EH (cell line): ENCODE measurements around the gene MUC5B.
"Not testable (repeated sequence)": the region's sequence is repeated elsewhere in the genome, so short reads cannot be mapped to it uniquely, and the experiment has no call there.

Experiments
- DNase-seq: peaks from one replicate; pipeline ENCODE4 v3.0.0-alpha.2; 2015; ENCODE audit warnings: low read depth

MUC5B gene

DNA sequence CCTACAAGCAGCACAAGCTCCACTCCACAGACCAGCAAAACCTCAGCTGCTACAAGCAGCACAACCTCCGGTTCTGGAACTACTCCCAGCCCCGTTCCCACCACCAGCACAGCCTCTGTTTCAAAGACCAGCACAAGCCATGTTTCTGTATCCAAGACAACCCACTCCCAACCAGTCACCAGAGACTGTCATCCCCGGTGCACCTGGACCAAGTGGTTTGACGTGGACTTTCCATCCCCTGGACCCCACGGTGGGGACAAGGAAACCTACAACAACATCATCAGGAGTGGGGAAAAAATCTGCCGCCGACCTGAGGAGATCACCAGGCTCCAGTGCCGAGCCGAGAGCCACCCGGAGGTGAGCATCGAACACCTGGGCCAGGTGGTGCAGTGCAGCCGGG, 33.0 kb upstream of the MUC5B start:
- DNase-seq, result not testable (repeated sequence)

GRCh38 chr11:1191786-1192470, 30.9 kb upstream of the MUC5B start:
- DNase-seq, result not testable (repeated sequence)

DNA sequence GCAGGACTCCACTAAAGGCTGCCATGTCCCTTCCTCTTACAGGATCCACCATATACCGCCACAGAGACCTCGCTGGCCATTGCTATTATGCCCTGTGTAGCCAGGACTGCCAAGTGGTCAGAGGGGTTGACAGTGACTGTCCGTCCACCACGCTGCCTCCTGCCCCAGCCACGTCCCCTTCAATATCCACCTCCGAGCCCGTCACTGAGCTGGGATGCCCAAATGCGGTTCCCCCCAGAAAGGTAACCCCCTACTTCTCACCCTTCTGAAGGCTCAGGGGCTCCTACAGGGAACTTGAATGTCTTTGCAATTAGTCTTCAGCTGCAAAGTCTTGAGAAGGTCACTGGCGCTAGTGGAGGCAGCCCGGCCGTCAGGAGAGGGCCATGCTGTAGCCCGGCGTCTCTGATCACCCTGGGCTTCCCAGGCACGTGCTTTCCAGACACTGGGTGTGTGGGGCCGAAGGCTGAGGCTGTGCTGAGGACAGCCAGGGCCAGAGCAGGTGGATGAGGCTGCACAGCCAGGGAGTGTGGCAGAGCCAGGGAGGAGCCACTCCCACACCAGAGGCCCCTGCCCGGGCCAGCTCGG, 30.0 kb upstream of the MUC5B start:
- no peak for DNase-seq

- DNase-seq, result no peak
Measured at GRCh38 chr11:1193326-1194230, 29.3 kb upstream of the MUC5B start.

GRCh38 chr11:1194231-1194976, 28.5 kb upstream of the MUC5B start:
- no peak for DNase-seq

- no peak for DNase-seq
Measured at GRCh38 chr11:1194977-1195681, 27.7 kb upstream of the MUC5B start.

DNA sequence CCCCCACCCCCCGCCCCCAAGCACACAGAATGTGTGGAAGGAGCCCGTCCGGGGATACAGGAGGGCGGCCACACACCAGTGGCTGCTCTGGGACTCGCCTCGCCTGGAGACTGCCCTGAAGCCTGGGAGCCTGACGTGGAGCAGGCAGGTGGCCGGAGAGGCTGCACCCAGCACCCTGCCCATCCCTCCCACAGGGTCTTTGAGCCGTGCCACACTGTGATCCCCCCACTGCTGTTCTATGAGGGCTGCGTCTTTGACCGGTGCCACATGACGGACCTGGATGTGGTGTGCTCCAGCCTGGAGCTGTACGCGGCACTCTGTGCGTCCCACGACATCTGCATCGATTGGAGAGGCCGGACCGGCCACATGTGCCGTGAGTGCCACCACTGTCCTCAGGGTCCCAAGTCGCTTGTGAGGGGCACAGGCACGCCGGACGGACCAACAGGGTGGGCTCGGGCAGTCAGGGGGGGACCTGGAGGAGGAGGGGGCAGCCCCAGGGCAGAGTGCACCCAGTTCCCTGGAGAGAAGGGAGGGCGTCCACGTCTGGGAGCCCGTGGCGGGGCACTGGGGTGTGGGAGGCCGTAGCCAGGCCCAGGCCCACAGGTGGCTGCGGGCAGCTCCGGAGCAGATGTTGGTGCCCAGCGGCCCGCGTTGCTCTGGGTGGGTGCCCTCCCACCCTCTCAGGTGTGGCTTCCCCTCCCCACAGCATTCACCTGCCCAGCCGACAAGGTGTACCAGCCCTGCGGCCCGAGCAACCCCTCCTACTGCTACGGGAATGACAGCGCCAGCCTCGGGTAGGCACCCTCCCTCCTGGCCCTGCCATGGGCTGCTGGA, 27.0 kb upstream of the MUC5B start:
- no peak for DNase-seq

DNA sequence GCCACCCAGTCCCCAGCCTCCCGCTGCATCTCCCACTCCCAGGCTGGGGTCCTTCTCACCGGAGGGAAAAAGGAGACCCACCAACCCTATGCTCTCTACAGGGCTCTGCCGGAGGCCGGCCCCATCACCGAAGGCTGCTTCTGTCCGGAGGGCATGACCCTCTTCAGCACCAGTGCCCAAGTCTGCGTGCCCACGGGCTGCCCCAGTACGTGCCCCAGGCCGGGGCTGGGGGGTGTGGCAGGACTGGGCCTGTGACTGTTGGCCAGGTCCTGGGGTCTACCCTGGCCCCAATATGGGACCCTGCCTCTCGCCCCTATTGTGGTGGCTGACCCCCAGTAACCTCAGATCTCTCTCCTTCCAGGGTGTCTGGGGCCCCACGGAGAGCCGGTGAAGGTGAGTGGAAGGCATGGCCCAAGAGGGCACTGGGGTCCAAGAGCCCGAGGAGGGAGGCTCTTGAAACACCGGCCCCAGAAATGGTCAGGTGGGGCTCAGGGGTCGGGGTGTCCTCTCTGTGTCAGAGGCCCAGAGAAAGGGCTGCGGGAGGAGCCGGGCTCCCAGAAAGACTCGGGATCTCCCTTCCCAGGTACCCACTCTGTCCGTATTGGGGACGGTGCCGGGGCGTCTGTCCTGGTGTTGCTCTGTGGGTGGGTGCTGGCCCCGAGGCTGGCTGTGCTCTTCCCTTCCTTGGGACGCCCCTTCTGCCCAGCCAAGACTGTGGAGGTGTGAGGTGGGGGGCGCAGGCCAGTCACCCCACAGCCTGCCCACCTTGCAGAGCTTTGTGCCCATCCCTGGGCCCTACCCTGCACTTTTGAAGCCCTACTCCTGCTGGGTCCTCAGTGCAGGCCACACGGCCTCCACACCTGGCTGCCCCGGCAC, 26.1 kb upstream of the MUC5B start:
- DNase-seq, result no peak

DNA sequence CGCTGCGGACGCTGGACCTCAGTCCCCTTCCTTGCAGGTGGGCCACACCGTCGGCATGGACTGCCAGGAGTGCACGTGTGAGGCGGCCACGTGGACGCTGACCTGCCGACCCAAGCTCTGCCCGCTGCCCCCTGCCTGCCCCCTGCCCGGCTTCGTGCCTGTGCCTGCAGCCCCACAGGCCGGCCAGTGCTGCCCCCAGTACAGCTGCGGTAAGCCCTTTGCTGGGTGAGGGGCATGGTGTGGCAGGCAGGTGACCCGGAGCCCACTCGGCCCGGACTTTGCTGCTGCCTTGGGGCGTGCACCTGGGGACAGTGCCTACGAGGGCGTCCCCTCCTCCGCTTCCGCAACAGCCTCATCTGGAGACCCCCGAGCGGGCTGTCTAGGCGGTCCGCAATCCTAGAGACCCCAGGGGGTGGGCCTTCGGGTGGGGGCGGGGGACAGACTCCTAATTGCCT, 25.4 kb upstream of the MUC5B start:
- DNase-seq, result no peak

DNA sequence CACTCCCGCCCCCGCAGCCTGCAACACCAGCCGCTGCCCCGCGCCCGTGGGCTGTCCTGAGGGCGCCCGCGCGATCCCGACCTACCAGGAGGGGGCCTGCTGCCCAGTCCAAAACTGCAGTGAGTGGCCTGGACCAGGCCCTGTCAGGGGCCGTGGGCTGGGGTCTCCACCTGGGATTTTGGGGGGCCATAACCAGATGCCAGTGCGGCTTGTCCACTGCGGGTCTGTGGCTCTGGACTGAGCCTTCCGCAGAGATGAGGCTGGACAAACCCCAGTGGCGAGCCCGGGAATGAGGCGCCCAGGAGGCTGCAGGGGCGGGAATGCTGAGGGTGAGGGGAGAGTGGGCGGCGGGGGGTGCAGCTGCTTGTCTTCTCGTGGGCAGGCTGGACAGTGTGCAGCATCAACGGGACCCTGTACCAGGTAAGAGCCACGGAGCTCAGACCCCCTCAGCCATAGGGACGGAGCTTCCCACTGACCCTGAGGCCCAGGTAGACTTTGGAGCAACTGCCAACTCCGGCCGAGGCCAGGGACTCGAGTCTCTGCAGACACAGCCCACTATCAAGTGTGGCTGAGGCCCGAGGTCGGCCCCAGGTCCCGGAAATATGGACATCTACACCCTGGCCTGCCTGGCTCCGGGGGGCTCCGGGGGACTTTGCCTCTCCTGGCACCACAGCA, 24.8 kb upstream of the MUC5B start:
- no peak for DNase-seq

- DNase-seq, result no peak
Measured at GRCh38 chr11:1198561-1199240, 24.2 kb upstream of the MUC5B start.

DNA sequence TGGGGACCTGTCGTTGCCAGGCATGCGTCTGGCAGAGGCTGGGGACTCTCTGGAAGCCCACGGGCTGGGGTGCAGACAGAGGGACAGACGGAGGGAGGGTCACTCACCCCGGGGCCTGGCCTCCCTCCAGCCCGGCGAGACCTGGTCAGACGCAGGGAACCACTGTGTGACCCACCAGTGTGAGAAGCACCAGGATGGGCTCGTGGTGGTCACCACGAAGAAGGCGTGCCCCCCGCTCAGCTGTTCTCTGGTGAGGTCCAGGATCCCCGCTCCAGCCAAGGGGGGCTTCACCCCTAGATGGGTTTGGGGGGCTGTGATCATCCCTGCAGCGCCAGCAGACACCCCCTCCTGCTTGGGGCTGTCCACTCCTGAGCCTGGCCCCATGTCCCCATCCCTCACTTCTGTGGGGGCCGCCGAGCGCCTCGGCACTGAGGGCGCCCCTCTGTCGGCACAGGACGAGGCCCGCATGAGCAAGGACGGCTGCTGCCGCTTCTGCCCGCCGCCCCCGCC, 23.6 kb upstream of the MUC5B start:
- no peak for DNase-seq

DNA sequence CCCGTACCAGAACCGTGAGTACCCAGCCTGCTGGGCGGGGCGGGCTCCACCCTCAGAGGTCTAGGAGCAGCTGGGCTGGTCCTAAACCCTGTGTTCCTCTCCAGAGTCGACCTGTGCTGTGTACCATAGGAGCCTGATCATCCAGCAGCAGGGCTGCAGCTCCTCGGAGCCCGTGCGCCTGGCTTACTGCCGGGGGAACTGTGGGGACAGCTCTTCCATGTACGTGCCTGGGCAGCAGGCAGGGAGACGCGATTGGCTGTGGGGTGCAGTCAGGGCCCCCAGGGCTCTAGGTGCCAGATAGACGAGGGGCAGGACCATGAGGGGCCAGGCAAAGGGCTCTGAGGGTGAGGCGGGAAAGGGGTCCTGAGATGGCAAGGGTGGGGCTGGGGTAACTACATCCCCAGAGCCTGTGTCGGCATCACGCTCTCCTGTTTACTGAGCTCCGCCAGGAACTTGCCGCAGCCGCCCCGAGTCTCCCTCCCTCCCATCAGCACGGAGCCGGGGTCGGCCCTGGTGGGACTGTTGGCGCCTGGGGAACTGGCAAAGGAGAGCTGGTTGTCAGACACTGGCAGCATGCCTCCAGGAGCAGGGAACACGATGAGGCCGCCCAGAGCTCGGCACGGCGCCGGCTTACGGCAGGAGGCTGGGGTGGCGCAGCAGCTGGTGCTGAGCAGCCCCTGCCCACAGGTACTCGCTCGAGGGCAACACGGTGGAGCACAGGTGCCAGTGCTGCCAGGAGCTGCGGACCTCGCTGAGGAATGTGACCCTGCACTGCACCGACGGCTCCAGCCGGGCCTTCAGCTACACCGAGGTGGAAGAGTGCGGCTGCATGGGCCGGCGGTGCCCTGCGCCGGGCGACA, 22.9 kb upstream of the MUC5B start:
- DNase-seq, result no peak

- no peak for DNase-seq
Measured at GRCh38 chr11:1200611-1201191, 22.2 kb upstream of the MUC5B start.

DNA sequence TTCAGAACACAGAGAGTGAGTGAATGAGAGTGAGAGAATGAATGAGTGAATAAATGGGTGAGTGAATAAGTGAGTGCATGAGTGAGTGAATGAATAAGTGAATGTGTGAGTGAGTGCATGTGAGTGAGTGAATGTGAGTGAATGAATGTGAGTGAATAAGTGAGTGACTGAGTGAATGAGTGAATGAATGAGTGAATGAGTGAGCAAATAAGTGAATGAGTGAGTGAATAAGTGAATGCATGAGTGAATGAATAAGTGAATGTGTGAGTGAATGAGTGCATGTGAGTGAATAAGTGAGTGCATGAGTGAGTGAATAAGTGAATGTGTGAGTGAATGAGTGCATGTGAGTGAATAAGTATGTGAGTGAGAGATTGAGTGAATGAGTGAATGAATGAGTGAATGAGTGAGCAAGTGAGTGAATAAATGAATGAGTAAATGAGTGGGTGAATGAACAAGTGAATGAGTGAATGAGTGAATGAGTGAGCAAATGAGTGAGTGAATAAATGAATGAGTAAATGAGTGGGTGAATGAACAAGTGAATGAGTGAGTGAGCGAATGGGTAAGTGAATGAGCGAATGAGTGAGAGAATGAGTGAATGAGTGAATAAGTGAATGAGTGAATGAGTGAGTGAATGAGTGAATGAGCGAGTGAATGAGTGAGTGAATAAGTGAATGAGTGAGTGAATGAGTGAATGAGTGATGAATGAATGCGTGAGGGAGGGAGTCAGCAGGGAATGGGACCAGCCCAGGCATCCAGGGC, 21.3 kb upstream of the MUC5B start:
- DNase-seq, result no peak

GRCh38 chr11:1202154-1202775, 20.6 kb upstream of the MUC5B start:
- DNase-seq, result no peak
